BJ (cell line): ENCODE results near the gene ICAM4. TPM values are rescaled to one million over a fixed set of nuclear protein-coding genes. Genes with fewer than 3 reads are reported as not detected.

Experiments used
- CTCF ChIA-PET: fragments of 350-600 bp; formaldehyde crosslinking; extraction: SDS; loops from one replicate; lab custom pipeline; 2021; ENCODE audit warnings: antibody characterized with exemption, inconsistent platforms; lab: Yijun Ruan, JAX
- POLR2A ChIA-PET: fragments of 300-600 bp; sonication (Branson Sonifier 250); formaldehyde crosslinking; extraction: SDS; loops from one replicate; lab custom pipeline; 2021; ENCODE audit warnings: antibody characterized with exemption; lab: Charles Lee
- DNase-seq: peaks from one replicate; pipeline ENCODE4 v3.0.0-alpha.2; 2011; ENCODE audit warnings: low read depth
- H3K27me3 ChIP-seq: 2 replicates; pipeline ENCODE4 v1.6.0; 2011; ENCODE audit warnings: low read length; ENCODE audit not compliant: control insufficient read depth, insufficient read depth
- H3K36me3 ChIP-seq: 2 replicates; pipeline ENCODE4 v1.5.1; 2011; ENCODE audit warnings: low read length; ENCODE audit not compliant: control insufficient read depth, insufficient read depth
- H3K4me3 ChIP-seq: 2 replicates; pipeline ENCODE4 v1.5.1; 2011; ENCODE audit warnings: low read depth, mild to moderate bottlenecking, control low read depth, low read length
- polyA plus RNA-seq: library from polyadenylated mRNA; depleted of rRNA; stranded (reverse); fragments of >200 nt; gene quantifications from 2 replicates; pipeline ENCODE4 v1.2.3, GENCODE V29; 2011
- TF ChIP-seq, protein P1 (sequence below): IDR thresholded peaks from 2 replicates; pipeline ENCODE4 v1.5.1; 2011; ENCODE audit warnings: low read depth, mild to moderate bottlenecking, control low read depth, inconsistent platforms, low read length, moderate library complexity; ENCODE audit not compliant: insufficient read depth

Gene ICAM4
- polyA plus RNA-seq, 1 experiment, result 1.5 TPM

DNA sequence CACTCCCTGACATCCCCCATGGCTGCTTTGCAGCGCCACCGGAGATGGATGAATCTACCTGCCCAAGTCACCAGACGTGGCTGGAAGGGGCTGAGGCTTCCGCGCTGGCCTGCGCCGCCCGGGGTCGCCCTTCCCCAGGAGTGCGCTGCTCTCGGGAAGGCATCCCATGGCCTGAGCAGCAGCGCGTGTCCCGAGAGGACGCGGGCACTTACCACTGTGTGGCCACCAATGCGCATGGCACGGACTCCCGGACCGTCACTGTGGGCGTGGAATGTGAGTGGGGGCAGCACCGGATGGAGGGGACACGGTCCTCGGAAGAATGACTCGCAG, 7.6 kb downstream of the ICAM4 start:
- Histone ChIP-seq H3K4me3 (no peak overlapping the region), H3K36me3 (peaks cover 1% of the 10 kb centered on the region), H3K27me3 (peaks cover 8% of the 10 kb centered on the region)
- CTCF ChIA-PET, result no interaction called here
- DNase-seq, result no peak
- POLR2A ChIA-PET, result no interaction called here
- TF ChIP-seq, protein P1, sequence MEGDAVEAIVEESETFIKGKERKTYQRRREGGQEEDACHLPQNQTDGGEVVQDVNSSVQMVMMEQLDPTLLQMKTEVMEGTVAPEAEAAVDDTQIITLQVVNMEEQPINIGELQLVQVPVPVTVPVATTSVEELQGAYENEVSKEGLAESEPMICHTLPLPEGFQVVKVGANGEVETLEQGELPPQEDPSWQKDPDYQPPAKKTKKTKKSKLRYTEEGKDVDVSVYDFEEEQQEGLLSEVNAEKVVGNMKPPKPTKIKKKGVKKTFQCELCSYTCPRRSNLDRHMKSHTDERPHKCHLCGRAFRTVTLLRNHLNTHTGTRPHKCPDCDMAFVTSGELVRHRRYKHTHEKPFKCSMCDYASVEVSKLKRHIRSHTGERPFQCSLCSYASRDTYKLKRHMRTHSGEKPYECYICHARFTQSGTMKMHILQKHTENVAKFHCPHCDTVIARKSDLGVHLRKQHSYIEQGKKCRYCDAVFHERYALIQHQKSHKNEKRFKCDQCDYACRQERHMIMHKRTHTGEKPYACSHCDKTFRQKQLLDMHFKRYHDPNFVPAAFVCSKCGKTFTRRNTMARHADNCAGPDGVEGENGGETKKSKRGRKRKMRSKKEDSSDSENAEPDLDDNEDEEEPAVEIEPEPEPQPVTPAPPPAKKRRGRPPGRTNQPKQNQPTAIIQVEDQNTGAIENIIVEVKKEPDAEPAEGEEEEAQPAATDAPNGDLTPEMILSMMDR, result no peak

DNA sequence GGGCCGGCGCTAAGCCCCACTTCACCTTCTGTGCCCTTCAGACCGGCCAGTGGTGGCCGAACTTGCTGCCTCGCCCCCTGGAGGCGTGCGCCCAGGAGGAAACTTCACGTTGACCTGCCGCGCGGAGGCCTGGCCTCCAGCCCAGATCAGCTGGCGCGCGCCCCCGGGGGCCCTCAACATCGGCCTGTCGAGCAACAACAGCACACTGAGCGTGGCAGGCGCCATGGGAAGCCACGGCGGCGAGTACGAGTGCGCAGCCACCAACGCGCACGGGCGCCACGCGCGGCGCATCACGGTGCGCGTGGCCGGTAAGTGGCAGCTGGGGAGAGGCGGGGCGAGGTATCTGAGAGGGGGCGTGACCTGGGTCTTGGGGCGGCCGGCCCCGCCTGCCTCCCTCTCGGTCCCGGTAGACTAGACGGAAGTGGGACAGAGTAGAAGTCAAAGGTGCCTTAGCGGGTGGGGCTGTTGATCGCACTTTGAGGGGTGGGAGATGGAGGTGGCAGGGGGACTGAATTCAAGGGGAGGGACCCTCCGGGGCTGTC, 8.6 kb downstream of the ICAM4 start:
- H3K4me3 ChIP-seq, result 0 out of 2 replicates have a peak overlapping the region, but pooled peaks have one; percentile 3
- TF ChIP-seq, protein P1, result peak; percentile 29; the same call in 1 of the 2 replicates
- CTCF ChIA-PET, result no interaction called here
- H3K36me3 ChIP-seq, result peaks cover 1% of the 10 kb centered on the region
- POLR2A ChIA-PET, result no interaction called here
- H3K27me3 ChIP-seq, result peaks cover 8% of the 10 kb centered on the region
- DNase-seq, result no peak

DNA sequence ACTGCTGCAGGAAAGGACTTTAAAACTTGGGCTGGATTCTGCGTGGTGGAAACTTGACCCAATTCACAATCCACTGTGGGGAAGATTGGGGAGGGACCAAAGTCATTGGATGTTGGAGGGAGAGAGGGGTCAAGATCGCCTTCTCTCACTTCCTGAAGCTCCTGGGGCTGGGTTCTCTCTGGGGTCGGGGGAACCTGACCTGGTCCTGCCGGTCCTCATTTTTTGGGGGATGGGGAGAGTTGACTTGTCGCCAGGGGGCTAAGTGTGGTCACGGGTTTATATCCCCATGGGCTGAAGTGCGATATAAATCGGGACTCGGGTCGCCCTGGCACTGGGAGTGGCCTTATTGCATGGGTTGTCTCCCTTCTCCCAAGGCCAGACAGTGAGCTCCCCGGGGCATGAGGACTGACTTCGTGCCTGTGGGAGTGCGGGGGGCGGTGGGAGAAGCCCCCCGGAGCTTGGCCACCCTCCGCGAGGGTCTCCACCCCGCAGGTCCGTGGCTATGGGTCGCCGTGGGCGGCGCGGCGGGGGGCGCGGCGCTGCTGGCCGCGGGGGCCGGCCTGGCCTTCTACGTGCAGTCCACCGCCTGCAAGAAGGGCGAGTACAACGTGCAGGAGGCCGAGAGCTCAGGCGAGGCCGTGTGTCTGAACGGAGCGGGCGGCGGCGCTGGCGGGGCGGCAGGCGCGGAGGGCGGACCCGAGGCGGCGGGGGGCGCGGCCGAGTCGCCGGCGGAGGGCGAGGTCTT, 9.3 kb downstream of the ICAM4 start:
- Histone ChIP-seq H3K27me3 (peaks cover 8% of the 10 kb centered on the region), H3K4me3 (0 out of 2 replicates have a peak overlapping the region, but pooled peaks have one; percentile 3), H3K36me3 (peaks cover 1% of the 10 kb centered on the region)
- CTCF ChIA-PET, result interaction anchor here (0.9 kb wide), 1 partner anchor 93 kb away, joined by 3 read pairs; no protein-coding TSS in a partner anchor
- DNase-seq, result no peak
- POLR2A ChIA-PET, result no interaction called here
- TF ChIP-seq, protein P1, result no peak

DNA sequence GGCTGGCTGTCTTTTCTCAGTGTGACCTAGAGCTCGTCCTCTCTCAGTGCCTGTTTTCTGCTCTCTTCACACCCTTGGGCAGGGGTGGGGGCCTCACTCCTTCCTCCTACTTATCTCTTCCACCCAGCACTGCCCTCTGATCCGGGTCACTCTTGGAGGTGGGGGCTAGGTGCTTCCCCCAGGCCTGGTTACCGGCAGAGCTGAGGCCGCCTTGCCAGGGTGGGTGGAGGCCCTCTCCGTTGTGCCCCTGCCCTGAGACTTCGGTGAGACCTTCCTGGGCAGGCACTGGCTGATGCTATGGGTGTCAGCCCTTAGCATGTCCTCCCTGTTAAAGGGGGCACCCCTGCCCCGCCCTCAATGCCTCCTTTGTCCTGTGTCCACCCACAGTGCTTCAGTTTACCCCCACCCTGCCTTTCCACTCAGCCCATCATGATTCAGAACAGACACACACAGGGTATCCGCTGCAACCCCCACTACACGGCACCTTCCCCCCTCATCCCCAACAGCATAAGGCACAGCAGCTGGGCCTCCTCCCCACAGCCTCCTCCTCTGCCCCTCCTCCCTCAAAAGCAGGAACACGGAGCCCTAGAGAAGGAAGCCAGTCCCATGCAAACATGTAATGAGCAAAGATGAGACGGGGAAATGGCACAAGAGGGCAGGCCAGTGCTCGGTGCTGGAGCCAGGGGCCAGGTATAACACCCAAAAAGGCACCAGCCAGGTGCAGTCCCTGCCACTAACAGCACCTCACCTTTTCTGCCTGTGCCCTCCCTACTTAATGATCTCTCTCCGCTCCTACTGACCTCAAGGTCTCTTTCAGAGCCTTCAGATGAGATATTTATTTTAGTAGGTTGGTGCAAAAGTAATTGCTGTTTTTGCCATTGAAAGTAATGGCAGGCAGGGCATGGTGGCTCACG, 13.0 kb downstream of the ICAM4 start:
- POLR2A ChIA-PET, result no interaction called here
- CTCF ChIA-PET, result no interaction called here
- no peaks in the 10 kb centered on the region; the same call in 1 of the 2 replicates for H3K36me3 ChIP-seq
- TF ChIP-seq, protein P1, result no peak
- H3K4me3 ChIP-seq, result no peak overlapping the region
- H3K27me3 ChIP-seq, result no peaks in the 10 kb centered on the region
- DNase-seq, result no peak
